Measurements from ENCODE around the gene SLC38A1. TPM values are rescaled to one million over a fixed set of nuclear protein-coding genes. Genes with fewer than 3 reads are reported as not detected.
"Not testable (repeated sequence)": the region's sequence is repeated elsewhere in the genome, so short reads cannot be mapped to it uniquely, and the experiment has no call there.

Gene SLC38A1
- total RNA-seq, 1 experiment from 2014 or later = 107 TPM

- Histone ChIP-seq H3K9me3 (ENCODE audit: low read length) (no peaks in the 10 kb centered on the region), H2AFZ (ENCODE audit: low read length) (no peak overlapping the region), H3K9me2 (replicated peaks; ENCODE audit: low read length) (no peaks in the 10 kb centered on the region), H3K27me3 (ENCODE audit: low read length) (no peaks in the 10 kb centered on the region), H3K4me1 (ENCODE audit: insufficient read depth, low read length) (no peaks in the 10 kb centered on the region), H3K27ac (ENCODE audit: low read length) (no peak overlapping the region), H3K79me2 (ENCODE audit: low read length) (no peaks in the 10 kb centered on the region), H3K4me2 (ENCODE audit: low read length) (no peak overlapping the region), H4K20me1 (ENCODE audit: low read length) (no peaks in the 10 kb centered on the region), H3F3A (ENCODE audit: low read length, unreplicated experiment) (no peaks in the 10 kb centered on the region), H3K36me3 (ENCODE audit: low read depth, low read length) (no peaks in the 10 kb centered on the region), H3K4me3 (ENCODE audit: low read length) (no peak overlapping the region), H3K9ac (ENCODE audit: low read length) (no peak overlapping the region)
- intact Hi-C loops (cut with micrococcal nuclease) = no loop called here
- no TSS peak for BruUV-seq (replicated peaks)
- CTCF ChIA-PET = no interaction called here
- DNase-seq (peak; percentile 10), ATAC-seq (no peak)
- TF ChIP-seq EZH2 (IDR thresholded peaks at IDR 0.05; ENCODE audit: low read length, unreplicated experiment) = no peak
- POLR2A ChIA-PET (ENCODE audit: unreplicated experiment) = no interaction called here
Observed at GRCh38 chr12:46292754-46293402, 24.0 kb upstream of the SLC38A1 start.

- H3K9ac ChIP-seq (ENCODE audit: low read length); DNase-seq; H2AFZ ChIP-seq (ENCODE audit: low read length); H3K4me1 ChIP-seq (ENCODE audit: insufficient read depth, low read length); ATAC-seq; H3F3A ChIP-seq (ENCODE audit: low read length, unreplicated experiment); H3K36me3 ChIP-seq (ENCODE audit: low read depth, low read length); H3K4me2 ChIP-seq (ENCODE audit: low read length); CTCF ChIA-PET; H3K27me3 ChIP-seq (ENCODE audit: low read length); intact Hi-C loops (cut with micrococcal nuclease); POLR2A ChIA-PET (ENCODE audit: unreplicated experiment); H3K27ac ChIP-seq (ENCODE audit: low read length); BruUV-seq (replicated peaks); H3K9me2 ChIP-seq (replicated peaks; ENCODE audit: low read length); H3K9me3 ChIP-seq (ENCODE audit: low read length); H3K4me3 ChIP-seq (ENCODE audit: low read length); H4K20me1 ChIP-seq (ENCODE audit: low read length); H3K79me2 ChIP-seq (ENCODE audit: low read length): not testable (repeated sequence)
Observed at GRCh38 chr12:46291953-46292352, 23.1 kb upstream of the SLC38A1 start.

GRCh38 chr12:46285177-46285576 lies 16.3 kb upstream of the SLC38A1 start:
- POLR2A ChIA-PET (ENCODE audit: unreplicated experiment); H3K4me1 ChIP-seq (ENCODE audit: insufficient read depth, low read length); H3K36me3 ChIP-seq (ENCODE audit: low read depth, low read length); H3K79me2 ChIP-seq (ENCODE audit: low read length); DNase-seq; H3F3A ChIP-seq (ENCODE audit: low read length, unreplicated experiment); H3K27ac ChIP-seq (ENCODE audit: low read length); intact Hi-C loops (cut with micrococcal nuclease); H2AFZ ChIP-seq (ENCODE audit: low read length); H3K9ac ChIP-seq (ENCODE audit: low read length); H3K4me3 ChIP-seq (ENCODE audit: low read length); H4K20me1 ChIP-seq (ENCODE audit: low read length); H3K9me2 ChIP-seq (replicated peaks; ENCODE audit: low read length); H3K4me2 ChIP-seq (ENCODE audit: low read length); H3K27me3 ChIP-seq (ENCODE audit: low read length); ATAC-seq; BruUV-seq (replicated peaks); CTCF ChIA-PET: not testable (repeated sequence)
- peaks cover 12% of the 10 kb centered on the region for H3K9me3 ChIP-seq (ENCODE audit: low read length)

GRCh38 chr12:46282829-46283228 lies 14.0 kb upstream of the SLC38A1 start:
- Histone ChIP-seq H3K4me1 (ENCODE audit: insufficient read depth, low read length) (no peaks in the 10 kb centered on the region), H3K4me2 (ENCODE audit: low read length) (no peak overlapping the region), H3K9me3 (ENCODE audit: low read length) (peaks cover 12% of the 10 kb centered on the region), H3K79me2 (ENCODE audit: low read length) (no peaks in the 10 kb centered on the region), H3K9ac (ENCODE audit: low read length) (no peak overlapping the region), H3K9me2 (replicated peaks; ENCODE audit: low read length) (no peaks in the 10 kb centered on the region), H3F3A (ENCODE audit: low read length, unreplicated experiment) (no peaks in the 10 kb centered on the region), H3K36me3 (ENCODE audit: low read depth, low read length) (no peaks in the 10 kb centered on the region; the same call in 1 of the 2 replicates), H2AFZ (ENCODE audit: low read length) (no peak overlapping the region), H3K27me3 (ENCODE audit: low read length) (no peaks in the 10 kb centered on the region), H4K20me1 (ENCODE audit: low read length) (no peaks in the 10 kb centered on the region), H3K27ac (ENCODE audit: low read length) (no peak overlapping the region), H3K4me3 (ENCODE audit: low read length) (no peak overlapping the region)
- ChIA-PET POLR2A (ENCODE audit: unreplicated experiment) (no interaction called here), CTCF (no interaction called here)
- no peak for TF ChIP-seq CTCF (conservative IDR thresholded peaks at IDR 0.05; ENCODE audit: low read depth, low read length)
- no peak for TF ChIP-seq EZH2phosphoT487 (IDR thresholded peaks at IDR 0.05; ENCODE audit: borderline replicate concordance, low read length)
- TF ChIP-seq EZH2 (IDR thresholded peaks at IDR 0.05; ENCODE audit: low read length, unreplicated experiment) = no peak
- ATAC-seq (no peak), DNase-seq (no peak)
- no TSS peak for BruUV-seq (replicated peaks)
- intact Hi-C loops (cut with micrococcal nuclease) = no loop called here
